Raji (cell line): ENCODE measurements around the gene GREB1.

Experiments
- POLR2A ChIP-seq: IDR thresholded peaks from 2 replicates; pipeline ENCODE4 v1.6.1; 2011; ENCODE audit warnings: low read depth, low read length, control low read depth; ENCODE audit not compliant: insufficient read depth

The GREB1 gene

DNA sequence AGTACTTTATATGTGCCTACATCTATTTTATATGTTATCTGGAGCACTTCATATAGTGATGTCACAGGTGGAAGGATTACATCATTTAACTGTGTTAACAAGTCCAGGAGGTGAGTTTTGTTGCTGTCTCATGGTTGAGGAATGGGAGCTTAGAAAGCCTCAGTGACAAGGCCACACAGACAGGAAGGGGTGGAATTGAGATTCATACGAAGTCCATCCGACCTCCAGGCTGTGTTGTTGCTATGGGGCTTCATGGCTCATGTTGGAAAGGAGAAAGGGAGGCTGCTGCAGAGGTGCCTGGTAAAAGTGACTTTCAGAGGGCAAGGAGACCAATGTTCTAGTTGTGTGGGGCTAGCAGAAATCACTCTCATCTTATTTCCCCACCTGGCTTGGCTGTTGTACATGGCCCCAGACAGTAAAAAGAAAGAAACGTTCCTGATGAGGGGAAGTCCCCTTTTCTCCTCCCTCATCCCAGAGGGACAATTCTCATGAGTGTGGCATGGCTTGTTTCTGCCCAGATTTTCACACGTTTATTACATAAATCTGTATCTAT, 31.0 kb upstream of the GREB1 start:
- TF ChIP-seq POLR2A, result no peak

- no peak for TF ChIP-seq POLR2A
Measured at GRCh38 chr2:11503354-11503927, 30.4 kb upstream of the GREB1 start.

DNA sequence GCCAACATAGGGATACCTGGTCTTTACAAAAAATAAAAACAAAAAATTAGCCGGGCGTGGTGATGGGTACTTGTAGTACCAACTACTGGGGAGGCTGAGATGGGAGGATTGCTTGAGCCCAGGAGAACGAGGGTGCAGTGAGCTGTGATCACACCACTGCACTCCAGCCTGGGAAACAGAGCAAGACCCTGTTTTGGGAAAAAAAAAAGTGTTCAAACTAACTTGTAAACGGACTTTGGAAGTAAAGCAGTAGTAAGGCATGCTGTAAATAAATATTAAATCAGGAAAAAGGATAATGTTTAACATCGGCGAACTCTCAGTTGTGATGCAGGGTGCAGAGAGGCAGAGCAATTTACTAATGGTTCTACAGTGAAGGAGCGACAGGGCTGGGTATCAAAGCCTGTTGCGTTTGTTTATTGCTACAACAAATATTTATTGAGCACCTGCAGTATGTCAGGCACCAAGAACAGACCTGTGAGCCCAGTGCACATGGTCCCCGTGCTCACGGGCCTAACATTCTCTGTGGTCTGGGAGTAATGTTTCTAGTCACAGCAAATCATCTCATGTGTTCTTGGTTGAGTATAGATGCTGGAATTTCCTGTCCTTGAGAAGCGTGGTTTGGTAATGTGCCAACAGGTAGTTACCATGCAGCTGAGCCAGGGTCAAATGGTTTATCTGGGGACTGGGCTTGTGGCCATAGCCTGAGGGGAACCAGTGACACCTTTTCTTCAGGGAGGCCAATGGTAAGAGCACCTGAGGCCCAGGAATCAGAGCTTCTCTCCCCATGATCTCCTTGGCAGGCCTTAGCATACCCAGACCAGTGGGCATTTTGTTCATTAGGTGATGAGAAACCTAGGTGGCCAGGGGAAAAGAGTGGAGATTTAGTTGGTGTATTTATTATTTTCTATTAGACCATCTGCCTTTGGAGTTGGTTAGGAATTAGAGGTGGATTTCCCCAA, 27.9 kb upstream of the GREB1 start:
- TF ChIP-seq POLR2A, result no peak

DNA sequence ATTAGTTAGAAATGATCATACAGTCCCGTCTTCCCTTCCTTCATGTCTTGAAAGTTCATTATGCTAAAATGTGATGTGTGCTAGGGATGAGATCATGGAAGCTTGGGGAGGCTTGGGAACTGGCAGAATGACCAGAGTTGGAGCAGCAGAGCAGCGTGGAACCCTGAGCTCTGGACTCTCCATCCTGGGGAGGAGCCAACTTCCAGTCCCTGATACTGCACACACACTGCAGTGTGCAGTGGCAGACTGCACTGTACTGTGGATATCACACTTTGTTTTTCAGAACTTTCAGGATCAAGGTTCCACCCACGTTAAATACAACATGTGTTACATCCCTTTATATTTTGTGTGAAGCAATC, 27.3 kb upstream of the GREB1 start:
- TF ChIP-seq POLR2A, result no peak

DNA sequence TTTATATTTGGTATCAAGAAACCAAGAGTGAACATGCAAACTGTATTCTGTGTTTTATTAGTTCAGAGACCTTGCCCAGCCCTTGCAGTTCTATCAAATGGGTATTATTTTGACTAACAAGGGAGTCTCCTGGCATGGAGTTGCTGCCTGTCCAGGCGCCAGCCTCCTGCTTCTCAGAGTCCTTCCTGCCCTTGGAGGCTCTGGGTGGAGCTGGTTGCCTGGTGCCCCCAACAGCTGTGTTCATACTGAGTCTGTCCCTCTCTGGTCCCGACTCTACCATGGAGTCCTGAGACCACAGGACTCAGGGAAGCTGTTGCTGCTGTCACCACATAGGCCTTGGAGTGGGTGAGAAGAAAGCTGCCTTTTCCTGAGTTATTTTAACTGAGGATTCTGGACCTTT, 26.3 kb upstream of the GREB1 start:
- no peak for TF ChIP-seq POLR2A

- no peak for TF ChIP-seq POLR2A
Measured at GRCh38 chr2:11508279-11508678, 25.6 kb upstream of the GREB1 start.

DNA sequence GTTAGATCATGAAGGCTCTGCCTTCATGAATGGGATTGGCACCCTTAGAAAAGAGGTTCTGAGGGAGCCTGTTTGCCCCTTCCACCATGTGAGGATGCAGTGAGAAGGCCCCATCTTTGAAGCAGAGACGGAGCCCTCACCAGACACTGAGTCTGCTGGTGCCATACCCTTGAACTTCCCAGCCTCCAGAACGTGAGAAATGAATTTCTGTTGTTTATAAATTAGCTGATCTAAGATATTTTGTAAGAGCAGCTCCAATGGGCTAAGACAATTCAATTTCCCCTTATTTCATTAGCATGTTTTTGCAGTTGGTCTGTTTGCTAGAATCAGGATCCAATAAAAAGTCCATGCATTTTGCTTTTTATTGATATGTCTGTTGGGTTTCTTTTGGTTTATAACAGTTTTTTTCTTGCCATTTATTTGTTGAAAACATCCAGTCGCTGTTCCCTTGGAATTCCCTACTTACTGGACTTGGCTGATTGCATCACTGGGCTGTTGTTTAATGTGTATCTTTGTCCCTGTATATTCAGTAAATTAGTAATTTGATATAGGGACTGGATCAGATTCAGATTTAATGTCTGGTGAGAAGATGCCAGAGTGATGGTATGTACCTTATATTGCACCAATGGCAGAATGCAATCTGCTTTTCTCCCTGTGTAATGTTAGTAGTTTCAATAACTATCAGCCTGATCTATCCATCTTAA, 24.0 kb upstream of the GREB1 start:
- TF ChIP-seq POLR2A, result no peak

DNA sequence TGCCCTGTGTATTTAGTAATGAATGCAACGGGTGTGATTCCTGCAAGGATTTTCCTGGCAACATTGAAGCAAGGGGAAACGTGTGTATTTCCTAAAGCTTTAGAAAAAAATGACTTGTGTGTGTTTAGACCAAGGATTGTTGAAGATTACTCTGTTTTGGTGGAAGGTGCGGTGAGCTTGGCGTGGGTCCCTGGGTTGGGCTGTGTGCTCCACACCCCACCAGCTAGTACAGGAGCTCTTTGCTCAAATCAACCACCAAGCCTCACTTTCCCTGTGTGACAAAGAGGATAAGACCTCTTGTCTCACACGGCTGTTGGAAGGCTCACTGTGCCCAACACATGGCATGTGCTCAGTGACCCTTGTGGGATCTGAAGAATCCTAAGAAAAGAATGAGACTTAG, 21.4 kb upstream of the GREB1 start:
- TF ChIP-seq POLR2A, result no peak

GRCh38 chr2:11513319-11513718, 20.5 kb upstream of the GREB1 start:
- no peak for TF ChIP-seq POLR2A

DNA sequence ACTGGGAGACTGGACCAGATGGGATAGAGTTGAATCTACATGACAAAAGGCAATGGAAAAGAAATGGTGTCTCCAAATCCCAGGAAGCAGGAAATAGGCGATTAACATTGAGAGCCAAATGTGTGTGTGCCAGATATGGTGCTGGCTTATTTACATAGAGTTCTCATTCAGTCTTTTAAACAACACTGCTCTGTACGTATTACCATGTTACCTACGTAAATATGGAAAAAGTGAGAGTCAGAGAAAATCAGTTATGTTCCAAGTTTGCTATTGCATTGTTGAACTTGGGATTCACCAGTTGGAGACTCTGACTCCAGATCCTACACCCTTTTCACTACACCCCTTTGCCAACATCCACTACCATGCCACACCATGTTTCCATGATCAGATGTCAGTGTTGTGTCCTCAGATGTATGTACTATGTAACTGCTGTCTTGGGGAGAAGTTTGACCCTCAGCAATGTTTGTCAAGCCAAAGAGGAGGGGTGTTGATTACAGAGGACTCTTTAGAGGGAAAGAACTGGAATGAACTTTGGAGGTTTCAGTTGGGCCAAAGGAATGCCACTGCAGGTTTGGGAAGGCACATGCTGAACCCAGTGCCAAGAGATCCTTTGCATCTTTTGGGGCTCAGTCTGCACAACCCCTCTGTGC, 19.6 kb upstream of the GREB1 start:
- no peak for TF ChIP-seq POLR2A

GRCh38 chr2:11514904-11515303, 18.9 kb upstream of the GREB1 start:
- no peak for TF ChIP-seq POLR2A

DNA sequence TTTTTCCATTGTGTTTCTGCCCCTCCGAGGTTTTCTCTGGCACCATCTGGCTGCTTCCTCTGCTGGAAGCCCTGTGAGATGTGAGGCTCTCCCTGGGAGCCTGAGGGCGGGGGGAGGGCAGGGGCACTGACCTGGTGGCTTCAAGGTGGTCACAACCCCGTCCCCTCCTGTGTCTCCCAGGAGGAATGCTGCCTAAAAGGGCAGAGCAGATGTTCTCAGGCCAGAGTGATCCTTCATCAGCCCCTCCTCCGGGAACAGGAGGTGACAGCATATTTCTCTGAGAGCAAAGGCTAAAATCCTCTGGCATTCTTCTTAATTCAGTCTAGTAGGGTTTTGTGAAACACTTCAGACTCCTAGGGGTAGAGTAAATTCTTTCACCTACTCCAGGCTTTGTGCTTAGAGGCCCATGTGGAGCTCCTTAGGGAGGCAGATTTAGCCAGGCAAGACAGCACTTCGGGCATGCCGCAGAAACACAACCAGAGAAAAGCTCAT, 18.3 kb upstream of the GREB1 start:
- TF ChIP-seq POLR2A, result no peak

- no peak for TF ChIP-seq POLR2A
Measured at GRCh38 chr2:11516984-11517648, 16.7 kb upstream of the GREB1 start.

DNA sequence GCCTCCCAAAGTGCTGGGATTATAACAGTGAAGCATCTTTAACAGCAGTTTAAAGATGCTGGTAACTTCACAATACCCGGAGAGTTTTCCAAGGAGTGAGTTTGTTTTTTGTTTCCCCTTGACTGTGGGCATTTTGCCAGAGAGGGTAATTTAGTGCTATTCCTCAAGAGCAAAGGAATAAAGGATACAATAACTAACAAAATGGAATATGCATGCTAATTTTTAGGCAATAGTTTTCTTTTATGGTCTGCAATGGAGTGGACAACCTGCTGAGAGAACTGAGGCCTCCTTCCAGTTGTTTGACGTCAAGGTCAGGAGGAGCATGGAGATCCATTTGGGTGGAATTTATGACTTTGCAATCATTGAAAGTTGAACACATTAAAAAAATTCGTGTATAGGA, 15.9 kb upstream of the GREB1 start:
- no peak for TF ChIP-seq POLR2A
